Lung (tissue), 12 donors: ENCODE data around the gene MARCHF3. TPM values are rescaled to one million over a fixed set of nuclear protein-coding genes. Genes with fewer than 3 reads are reported as not detected.

Experiments used
- ATAC-seq: fragments of 200-7000 bp; cut with Tn5 transposase; one replicate; pipeline ENCODE4 v1.9.1; 2020; ENCODE audit warnings: moderate number of reproducible peaks; ENCODE audit not compliant: insufficient read depth, low FRiP score
- DNase-seq, 3 donors: peaks; one replicate each; pipeline ENCODE4 v3.0.0-alpha.2; 2013 to 2017
- H3K27ac ChIP-seq, 2 donors: one replicate each; pipeline ENCODE4 v1.5.1; 2013; ENCODE audit warnings: mild to moderate bottlenecking in 2 of 2, moderate library complexity in 2 of 2, control low read depth in 1 of 2, inconsistent platforms in 1 of 2, low read depth in 1 of 2, low read length in 1 of 2
- H3K27me3 ChIP-seq, 3 donors: one replicate each; pipeline ENCODE4 v1.5.1; 2013; ENCODE audit warnings: low read length in 2 of 3; ENCODE audit not compliant: control insufficient read depth in 3 of 3, insufficient read depth in 3 of 3
- H3K36me3 ChIP-seq, 4 donors: one replicate each; pipeline ENCODE4 v1.5.1; 2013; ENCODE audit warnings: low read length in 4 of 4, mild to moderate bottlenecking in 1 of 4, moderate library complexity in 1 of 4; ENCODE audit not compliant: control insufficient read depth in 4 of 4, insufficient read depth in 4 of 4
- H3K4me1 ChIP-seq, 5 donors: one replicate each; pipeline ENCODE4 v1.5.1; 2013; ENCODE audit warnings: low read length in 5 of 5, mild to moderate bottlenecking in 2 of 5, moderate library complexity in 1 of 5; ENCODE audit not compliant: control insufficient read depth in 5 of 5, insufficient read depth in 5 of 5
- H3K4me3 ChIP-seq: one replicate; pipeline ENCODE4 v1.5.1; 2013; ENCODE audit warnings: mild to moderate bottlenecking, control low read depth, moderate library complexity
- H3K9ac ChIP-seq, 2 donors: one replicate each; pipeline ENCODE4 v1.5.1; 2013; ENCODE audit warnings: low read length in 2 of 2, control low read depth in 1 of 2; ENCODE audit not compliant: insufficient read depth in 1 of 2
- H3K9me3 ChIP-seq, 4 donors: one replicate each; pipeline ENCODE4 v1.5.1; 2013; ENCODE audit warnings: low read length in 3 of 4, mild to moderate bottlenecking in 1 of 4, moderate library complexity in 1 of 4; ENCODE audit not compliant: control insufficient read depth in 4 of 4, insufficient read depth in 3 of 4
- WGBS, 2 donors: extraction: QIAGEN DNeasy Blood & Tissue Kit; methylation state at CpG; one replicate each; pipeline ENCODE4 v1.1.7; 2013; 5-methylcytosine and 5-hydroxymethylcytosine counted together
- polyA plus RNA-seq, 2 donors: library from polyadenylated mRNA; stranded (reverse); fragments of 200-250 nt; gene quantifications; one replicate each; pipeline ENCODE4 v1.2.1, GENCODE V29; 2013
- total RNA-seq, 2 donors: library from RNA; depleted of rRNA in 1 of 2; stranded (reverse); fragments of >200 nt in 1 of 2; gene quantifications; one replicate each; pipeline ENCODE4 v1.2.1, GENCODE V29; 2014 to 2021
- TF ChIP-seq, protein P1 (sequence below): IDR thresholded peaks from 2 replicates; pipeline ENCODE4 v1.5.1; 2012; ENCODE audit warnings: mild to moderate bottlenecking; ENCODE audit errors: control extremely low read depth, extremely low read depth
- donor health status: control.
- donor health status: control.
- donor health status: Bipolar disorder and iron deficiency.
- donor health status: healthy.
- donor health status: DM: yes; HTN: yes; CAD: no.

The MARCHF3 gene
- total and polyA plus RNA-seq, 4 donors = 3.7 to 17.0 (median 13.1) TPM

DNA sequence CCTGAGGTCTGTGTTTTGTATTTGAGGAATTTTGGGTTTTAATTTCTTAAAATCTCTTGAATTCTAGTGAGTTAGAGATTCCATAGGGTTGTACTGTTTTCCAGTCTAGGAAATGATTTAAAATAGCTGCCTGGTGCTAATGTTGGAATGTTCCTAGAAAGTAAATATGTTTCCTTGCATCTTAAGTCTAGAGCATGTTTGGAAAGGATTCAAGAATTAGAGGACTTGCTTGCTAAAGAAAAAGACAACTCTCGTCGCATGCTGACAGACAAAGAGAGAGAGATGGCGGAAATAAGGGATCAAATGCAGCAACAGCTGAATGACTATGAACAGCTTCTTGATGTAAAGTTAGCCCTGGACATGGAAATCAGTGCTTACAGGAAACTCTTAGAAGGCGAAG, 211.6 kb downstream of the MARCHF3 start:
- Histone ChIP-seq H3K9ac (no peak overlapping the region), H3K27ac (no peak overlapping the region), H3K27me3 (no peaks in the 10 kb centered on the region), H3K4me3 (no peak overlapping the region), H3K9me3 (no peaks in the 10 kb centered on the region), H3K36me3 (peaks cover 0 to 22% (median 4%) of the 10 kb centered on the region in 4 donors), H3K4me1 (peaks cover 0 to 1% (median 0%) of the 10 kb centered on the region in 5 donors)
- TF ChIP-seq, protein P1, sequence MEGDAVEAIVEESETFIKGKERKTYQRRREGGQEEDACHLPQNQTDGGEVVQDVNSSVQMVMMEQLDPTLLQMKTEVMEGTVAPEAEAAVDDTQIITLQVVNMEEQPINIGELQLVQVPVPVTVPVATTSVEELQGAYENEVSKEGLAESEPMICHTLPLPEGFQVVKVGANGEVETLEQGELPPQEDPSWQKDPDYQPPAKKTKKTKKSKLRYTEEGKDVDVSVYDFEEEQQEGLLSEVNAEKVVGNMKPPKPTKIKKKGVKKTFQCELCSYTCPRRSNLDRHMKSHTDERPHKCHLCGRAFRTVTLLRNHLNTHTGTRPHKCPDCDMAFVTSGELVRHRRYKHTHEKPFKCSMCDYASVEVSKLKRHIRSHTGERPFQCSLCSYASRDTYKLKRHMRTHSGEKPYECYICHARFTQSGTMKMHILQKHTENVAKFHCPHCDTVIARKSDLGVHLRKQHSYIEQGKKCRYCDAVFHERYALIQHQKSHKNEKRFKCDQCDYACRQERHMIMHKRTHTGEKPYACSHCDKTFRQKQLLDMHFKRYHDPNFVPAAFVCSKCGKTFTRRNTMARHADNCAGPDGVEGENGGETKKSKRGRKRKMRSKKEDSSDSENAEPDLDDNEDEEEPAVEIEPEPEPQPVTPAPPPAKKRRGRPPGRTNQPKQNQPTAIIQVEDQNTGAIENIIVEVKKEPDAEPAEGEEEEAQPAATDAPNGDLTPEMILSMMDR = no peak
- DNase-seq = peak in 2 of 3 donors; percentile 6 to 39
- WGBS, 2 donors = 83 to 94% methylated on average over 4 of the region's 4 CpGs
- no peak for ATAC-seq

Other genes with a start within 250 kb of the MARCHF3 start
- gene C5orf63, start 42.9 kb upstream of the MARCHF3 start, total RNA-seq = 1 to 10 TPM; 5.6 to 9.6 TPM
- gene C5orf63, start 42.9 kb upstream of the MARCHF3 start, polyA plus RNA-seq = 1 to 10 TPM; 2.7 to 6.0 TPM